Progenitor cell of endocrine pancreas (in vitro differentiated cells): ENCODE data around the gene CCL27. TPM values are rescaled to one million over a fixed set of nuclear protein-coding genes. Genes with fewer than 3 reads are reported as not detected.

ENCODE experiments used
- DNase-seq: peaks from one replicate; pipeline ENCODE4 v3.0.0; 2021; ENCODE audit warnings: low spot score; ENCODE audit not compliant: unreplicated experiment
- H3K27ac Mint-ChIP-seq: 2 replicates; pipeline ENCODE4 v1.8.0; 2021; ENCODE audit warnings: mild to moderate bottlenecking, moderate library complexity, mixed read lengths
- H3K27me3 Mint-ChIP-seq: 2 replicates; pipeline ENCODE4 v1.8.0; 2021; ENCODE audit warnings: mixed read lengths
- H3K36me3 Mint-ChIP-seq: 2 replicates; pipeline ENCODE4 v1.8.0; 2022; ENCODE audit warnings: mixed read lengths; ENCODE audit not compliant: insufficient read depth
- H3K4me1 Mint-ChIP-seq: 2 replicates; pipeline ENCODE4 v1.8.0; 2021; ENCODE audit warnings: low read depth, mixed read lengths
- H3K4me3 Mint-ChIP-seq: 2 replicates; pipeline ENCODE4 v1.8.0; 2021; ENCODE audit warnings: low read depth, mild to moderate bottlenecking, moderate library complexity, mixed read lengths
- H3K9me3 Mint-ChIP-seq: 2 replicates; pipeline ENCODE4 v1.8.0; 2021; ENCODE audit warnings: low read depth, mixed read lengths
- CTCF ChIP-seq: fragments of 200-600 bp; sonication (generic); IDR thresholded peaks from one replicate; pipeline ENCODE4 v1.5.0; 2021; ENCODE audit warnings: antibody characterized with exemption, mild to moderate bottlenecking; ENCODE audit not compliant: unreplicated experiment
- long read RNA-seq: library from polyadenylated mRNA; unstranded; transcript quantifications from one replicate; pipeline ENCODE4 v2.0.0, GENCODE V29; 2020
- total RNA-seq: library from RNA; stranded (reverse); gene quantifications from 2 replicates; pipeline ENCODE4 v1.2.1, GENCODE V29; 2021

The CCL27 gene
- 0.67 and 1.6 TPM in 2 replicates for total RNA-seq
- long read RNA-seq: 0 reads

- Mint-ChIP-seq H3K27ac (no peak within 1 kb of the TSS), H3K27me3 (no peaks in the 10 kb centered on the region), H3K4me3 (no peak within 1 kb of the TSS), H3K4me1 (peaks cover 4% of the 10 kb centered on the region), H3K36me3 (no peaks in the 10 kb centered on the region), H3K9me3 (no peaks in the 10 kb centered on the region)
- DNase-seq: no peak
- TF ChIP-seq CTCF: no peak
Observed at GRCh38 chr9:34662526-34663302, at the start of gene CCL27. TSS of gene CCL27 (minus strand) at chr9:34662657. CDS start at chr9:34662633, 24 bp downstream.

GRCh38 chr9:34712140-34712539, 49.7 kb upstream of the CCL27 start:
- TF ChIP-seq CTCF: no peak
- H3K4me1 Mint-ChIP-seq: no peaks in the 10 kb centered on the region
- no peak overlapping the region for H3K4me3 Mint-ChIP-seq
- H3K9me3 Mint-ChIP-seq: no peaks in the 10 kb centered on the region
- H3K27me3 Mint-ChIP-seq: peaks cover 8% of the 10 kb centered on the region
- H3K36me3 Mint-ChIP-seq: no peaks in the 10 kb centered on the region
- H3K27ac Mint-ChIP-seq: no peak overlapping the region
- DNase-seq: no peak

- TF ChIP-seq CTCF: no peak
- Mint-ChIP-seq H3K9me3 (no peaks in the 10 kb centered on the region), H3K36me3 (no peaks in the 10 kb centered on the region), H3K27ac (peak within 1 kb of the TSS; percentile 33), H3K4me3 (no peak within 1 kb of the TSS), H3K4me1 (no peaks in the 10 kb centered on the region), H3K27me3 (peaks cover 8% of the 10 kb centered on the region)
- no peak for DNase-seq
Observed at GRCh38 chr9:34710023-34710422, 47.6 kb upstream of the CCL27 start, which contains the start of gene CCL21. TSS of gene CCL21 (minus strand) at chr9:34710136. CDS start at chr9:34710066, 70 bp downstream.

GRCh38 chr9:34709196-34709978, 46.9 kb upstream of the CCL27 start:
- TF ChIP-seq CTCF: no peak
- no peaks in the 10 kb centered on the region for H3K9me3 Mint-ChIP-seq
- no peak for DNase-seq
- peaks cover 5% of the 10 kb centered on the region for H3K27me3 Mint-ChIP-seq
- H3K4me1 Mint-ChIP-seq: no peaks in the 10 kb centered on the region
- no peak overlapping the region for H3K27ac Mint-ChIP-seq
- no peak overlapping the region for H3K4me3 Mint-ChIP-seq
- H3K36me3 Mint-ChIP-seq: no peaks in the 10 kb centered on the region

- no peak overlapping the region for H3K27ac Mint-ChIP-seq
- no peak for DNase-seq
- no peaks in the 10 kb centered on the region for H3K36me3 Mint-ChIP-seq
- no peaks in the 10 kb centered on the region for H3K4me1 Mint-ChIP-seq
- no peak for TF ChIP-seq CTCF
- no peaks in the 10 kb centered on the region for H3K9me3 Mint-ChIP-seq
- H3K4me3 Mint-ChIP-seq: no peak overlapping the region
- peaks cover under 1% of the 10 kb centered on the region for H3K27me3 Mint-ChIP-seq
Observed at GRCh38 chr9:34707130-34707529, 44.7 kb upstream of the CCL27 start.
